ENCODE measurements around the gene FKRP. TPM values are rescaled to one million over a fixed set of nuclear protein-coding genes. Genes with fewer than 3 reads are reported as not detected.

Gene FKRP
- total RNA-seq, 2 experiments from 2014 or later, result 15.5 to 18.9 TPM

DNA sequence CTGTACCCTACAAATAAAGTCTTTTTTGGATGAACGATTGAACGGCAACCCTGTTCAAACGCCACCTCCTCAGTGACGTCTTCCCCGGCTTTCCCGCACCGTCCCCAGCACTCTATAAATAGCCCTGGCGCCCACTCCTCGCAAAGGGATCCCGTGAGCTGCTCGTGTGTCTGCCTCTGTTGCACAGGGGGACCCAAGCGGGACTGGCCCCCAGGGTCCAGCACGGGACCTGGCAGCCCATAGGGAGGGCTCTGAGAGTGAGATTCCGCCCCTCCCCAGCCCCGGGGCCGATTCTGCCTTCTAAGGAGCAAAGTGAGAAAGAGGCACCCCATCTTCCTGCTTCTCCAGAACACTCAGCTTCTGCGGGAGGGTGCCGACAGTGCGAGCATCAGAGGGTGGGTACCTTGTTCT lies 8.1 kb upstream of the FKRP start:
- BruUV-seq (replicated peaks), result no TSS peak
- Histone ChIP-seq H3K9me3 (ENCODE audit: low read length) (no peaks in the 10 kb centered on the region), H2AFZ (ENCODE audit: low read length) (no peak overlapping the region), H3K4me1 (ENCODE audit: insufficient read depth, low read length, poor library complexity, severe bottlenecking) (no peaks in the 10 kb centered on the region), H3K79me2 (ENCODE audit: insufficient read depth, low read depth, low read length) (peaks cover 35% of the 10 kb centered on the region), H4K20me1 (ENCODE audit: insufficient read depth, low read length) (no peaks in the 10 kb centered on the region; the same call in 1 of the 2 replicates), H3K36me3 (ENCODE audit: insufficient read depth, low read length) (peaks cover 86% of the 10 kb centered on the region), H3K27ac (ENCODE audit: low read depth, low read length, poor library complexity, severe bottlenecking) (no peak overlapping the region), H3K4me3 (ENCODE audit: low read depth, low read length, poor library complexity, severe bottlenecking) (no peak overlapping the region), H3K9me2 (ENCODE audit: insufficient read depth, low read length) (no peaks in the 10 kb centered on the region), H3K4me2 (ENCODE audit: low read length) (no peak overlapping the region)
- DNase-seq (ENCODE audit: low spot score), result no peak
- POLR2A ChIA-PET, result no interaction called here
- intact Hi-C loops (cut with micrococcal nuclease; ENCODE audit: unreplicated experiment), result no loop called here
- TF ChIP-seq, protein P1, sequence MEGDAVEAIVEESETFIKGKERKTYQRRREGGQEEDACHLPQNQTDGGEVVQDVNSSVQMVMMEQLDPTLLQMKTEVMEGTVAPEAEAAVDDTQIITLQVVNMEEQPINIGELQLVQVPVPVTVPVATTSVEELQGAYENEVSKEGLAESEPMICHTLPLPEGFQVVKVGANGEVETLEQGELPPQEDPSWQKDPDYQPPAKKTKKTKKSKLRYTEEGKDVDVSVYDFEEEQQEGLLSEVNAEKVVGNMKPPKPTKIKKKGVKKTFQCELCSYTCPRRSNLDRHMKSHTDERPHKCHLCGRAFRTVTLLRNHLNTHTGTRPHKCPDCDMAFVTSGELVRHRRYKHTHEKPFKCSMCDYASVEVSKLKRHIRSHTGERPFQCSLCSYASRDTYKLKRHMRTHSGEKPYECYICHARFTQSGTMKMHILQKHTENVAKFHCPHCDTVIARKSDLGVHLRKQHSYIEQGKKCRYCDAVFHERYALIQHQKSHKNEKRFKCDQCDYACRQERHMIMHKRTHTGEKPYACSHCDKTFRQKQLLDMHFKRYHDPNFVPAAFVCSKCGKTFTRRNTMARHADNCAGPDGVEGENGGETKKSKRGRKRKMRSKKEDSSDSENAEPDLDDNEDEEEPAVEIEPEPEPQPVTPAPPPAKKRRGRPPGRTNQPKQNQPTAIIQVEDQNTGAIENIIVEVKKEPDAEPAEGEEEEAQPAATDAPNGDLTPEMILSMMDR (conservative IDR thresholded peaks at IDR 0.05; ENCODE audit: low read length), result no peak
- no peak for TF ChIP-seq EZH2phosphoT487 (IDR thresholded peaks at IDR 0.05; ENCODE audit: borderline replicate concordance, low read depth, low read length)
- CTCF ChIA-PET (ENCODE audit: unreplicated experiment), result no interaction called here

DNA sequence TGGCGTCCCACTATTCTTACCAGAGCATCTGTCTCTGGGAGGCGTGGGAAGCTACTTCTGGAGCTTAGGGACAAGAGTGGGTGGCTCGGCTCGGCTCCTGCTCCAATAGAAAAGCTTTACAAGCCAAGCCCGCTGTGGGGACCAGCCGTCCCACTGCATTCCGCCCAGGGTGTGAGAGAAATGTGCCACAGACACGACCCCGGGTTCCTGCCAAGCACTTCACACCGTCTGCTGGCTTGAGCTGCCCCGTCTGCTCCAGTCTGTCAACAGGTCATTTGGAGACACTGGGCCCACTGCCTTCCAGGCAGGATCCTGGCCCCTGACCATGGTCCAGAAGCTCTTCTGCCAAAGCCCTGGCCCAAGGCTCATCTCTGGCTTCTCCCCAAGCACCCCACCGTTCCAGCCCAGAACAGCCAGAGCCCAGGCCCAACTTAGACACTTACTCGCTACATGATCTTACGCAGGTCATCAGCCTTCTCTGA lies 6.5 kb upstream of the FKRP start:
- intact Hi-C loops (cut with micrococcal nuclease; ENCODE audit: unreplicated experiment), result no loop called here
- no peaks in the 10 kb centered on the region for H3K9me3 ChIP-seq (ENCODE audit: low read length)
- no peak for DNase-seq (ENCODE audit: low spot score)
- no peak overlapping the region for H3K4me3 ChIP-seq (ENCODE audit: low read depth, low read length, poor library complexity, severe bottlenecking)
- TF ChIP-seq EZH2phosphoT487 (IDR thresholded peaks at IDR 0.05; ENCODE audit: borderline replicate concordance, low read depth, low read length), result no peak
- TF ChIP-seq, protein P1 (conservative IDR thresholded peaks at IDR 0.05; ENCODE audit: low read length), result no peak
- peaks cover 4% of the 10 kb centered on the region; the same call in 1 of the 2 replicates for H4K20me1 ChIP-seq (ENCODE audit: insufficient read depth, low read length)
- H3K4me1 ChIP-seq (ENCODE audit: insufficient read depth, low read length, poor library complexity, severe bottlenecking), result peaks cover 12% of the 10 kb centered on the region
- no peak overlapping the region for H3K27ac ChIP-seq (ENCODE audit: low read depth, low read length, poor library complexity, severe bottlenecking)
- H2AFZ ChIP-seq (ENCODE audit: low read length), result no peak overlapping the region
- ChIA-PET POLR2A (no interaction called here), CTCF (ENCODE audit: unreplicated experiment) (no interaction called here)
- H3K79me2 ChIP-seq (ENCODE audit: insufficient read depth, low read depth, low read length), result peaks cover 51% of the 10 kb centered on the region
- no TSS peak for BruUV-seq (replicated peaks)
- peaks cover 77% of the 10 kb centered on the region for H3K36me3 ChIP-seq (ENCODE audit: insufficient read depth, low read length)
- H3K9me2 ChIP-seq (ENCODE audit: insufficient read depth, low read length), result no peaks in the 10 kb centered on the region
- H3K4me2 ChIP-seq (ENCODE audit: low read length), result no peak overlapping the region

DNA sequence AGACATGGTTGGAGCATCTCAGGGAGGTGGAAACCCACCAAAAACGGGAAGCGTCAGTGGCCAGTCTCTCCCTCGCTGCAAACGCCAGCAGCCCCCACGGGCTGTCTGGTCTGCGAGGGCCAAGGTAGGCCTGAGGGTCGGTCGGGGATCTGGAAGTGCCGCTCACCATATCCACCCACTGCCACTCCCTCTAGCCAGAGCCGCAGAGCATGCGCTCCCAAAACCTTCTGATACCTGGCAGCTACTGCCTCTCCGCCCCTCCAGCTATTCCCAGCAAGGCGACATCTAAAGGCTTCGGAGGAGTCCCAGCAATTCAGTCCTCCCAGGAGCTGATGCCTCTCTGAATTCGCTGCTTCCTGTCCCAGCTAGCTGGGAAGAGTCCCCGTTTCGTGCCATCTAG lies 4.4 kb upstream of the FKRP start:
- intact Hi-C loops (cut with micrococcal nuclease; ENCODE audit: unreplicated experiment), result no loop called here
- H3K27ac ChIP-seq (ENCODE audit: low read depth, low read length, poor library complexity, severe bottlenecking), result no peak overlapping the region
- peaks cover 66% of the 10 kb centered on the region for H3K79me2 ChIP-seq (ENCODE audit: insufficient read depth, low read depth, low read length)
- H3K9me2 ChIP-seq (ENCODE audit: insufficient read depth, low read length), result no peaks in the 10 kb centered on the region
- H3K4me3 ChIP-seq (ENCODE audit: low read depth, low read length, poor library complexity, severe bottlenecking), result no peak overlapping the region
- no peak overlapping the region for H3K4me2 ChIP-seq (ENCODE audit: low read length)
- peaks cover 21% of the 10 kb centered on the region for H3K4me1 ChIP-seq (ENCODE audit: insufficient read depth, low read length, poor library complexity, severe bottlenecking)
- peaks cover 15% of the 10 kb centered on the region; the same call in 1 of the 2 replicates for H4K20me1 ChIP-seq (ENCODE audit: insufficient read depth, low read length)
- ChIA-PET CTCF (ENCODE audit: unreplicated experiment) (interaction anchor here (0.6 kb wide), 1 partner anchor 83 kb away, joined by 12 read pairs; no protein-coding TSS in a partner anchor), POLR2A (no interaction called here)
- no peak for TF ChIP-seq EZH2phosphoT487 (IDR thresholded peaks at IDR 0.05; ENCODE audit: borderline replicate concordance, low read depth, low read length)
- TF ChIP-seq, protein P1 (conservative IDR thresholded peaks at IDR 0.05; ENCODE audit: low read length), result no peak
- no peak overlapping the region for H2AFZ ChIP-seq (ENCODE audit: low read length)
- BruUV-seq (replicated peaks), result no TSS peak
- no peaks in the 10 kb centered on the region for H3K9me3 ChIP-seq (ENCODE audit: low read length)
- no peak for DNase-seq (ENCODE audit: low spot score)
- peaks cover 65% of the 10 kb centered on the region for H3K36me3 ChIP-seq (ENCODE audit: insufficient read depth, low read length)
